ENCODE results near the gene TMEM200B. TPM values are rescaled to one million over a fixed set of nuclear protein-coding genes. Genes with fewer than 3 reads are reported as not detected.
"Not testable (repeated sequence)": the region's sequence is repeated elsewhere in the genome, so short reads cannot be mapped to it uniquely, and the experiment has no call there.

The TMEM200B gene
- total and polyA plus RNA-seq, 4 donors, result 5.4 to 18.9 (median 15.6) TPM

DNA sequence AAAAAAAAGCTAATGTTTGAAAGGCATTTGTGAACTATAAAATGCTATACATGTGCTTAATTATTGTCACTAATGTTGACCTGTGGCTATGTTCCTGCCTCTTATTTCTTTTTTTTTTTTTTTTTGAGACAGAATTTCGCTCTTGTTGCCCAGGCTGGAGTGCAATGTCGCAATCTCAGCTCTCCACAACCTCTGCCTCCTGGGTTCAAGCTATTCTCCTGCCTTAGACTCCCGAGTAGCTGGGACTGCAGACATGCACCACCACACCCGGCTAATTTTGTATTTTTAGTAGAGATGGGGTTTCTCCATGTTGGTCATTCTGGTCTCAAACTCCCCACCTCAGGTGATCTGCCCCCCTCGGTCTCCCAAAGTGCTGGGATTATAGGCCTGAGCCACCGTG lies 15.7 kb downstream of the TMEM200B start:
- 94 to 96% methylated on average over 6 of the region's 6 CpGs for WGBS, 2 donors
- ATAC-seq (ENCODE audit: low FRiP score); H3K4me1 ChIP-seq (ENCODE audit: control insufficient read depth in 1 of 2, insufficient read depth in 2 of 2, low read length in 2 of 2); H3K4me3 ChIP-seq (ENCODE audit: low read length in 2 of 2); H3K27me3 ChIP-seq (ENCODE audit: control insufficient read depth in 1 of 2, insufficient read depth in 2 of 2, low read length in 1 of 2); H3K27ac ChIP-seq (ENCODE audit: low read depth in 1 of 2, low read length in 2 of 2); H3K36me3 ChIP-seq (ENCODE audit: control insufficient read depth in 1 of 2, insufficient read depth in 2 of 2, low read length in 1 of 2); DNase-seq; H3K9me3 ChIP-seq (ENCODE audit: control insufficient read depth, low read length); intact Hi-C loops (cut with DNase I): not testable (repeated sequence)

DNA sequence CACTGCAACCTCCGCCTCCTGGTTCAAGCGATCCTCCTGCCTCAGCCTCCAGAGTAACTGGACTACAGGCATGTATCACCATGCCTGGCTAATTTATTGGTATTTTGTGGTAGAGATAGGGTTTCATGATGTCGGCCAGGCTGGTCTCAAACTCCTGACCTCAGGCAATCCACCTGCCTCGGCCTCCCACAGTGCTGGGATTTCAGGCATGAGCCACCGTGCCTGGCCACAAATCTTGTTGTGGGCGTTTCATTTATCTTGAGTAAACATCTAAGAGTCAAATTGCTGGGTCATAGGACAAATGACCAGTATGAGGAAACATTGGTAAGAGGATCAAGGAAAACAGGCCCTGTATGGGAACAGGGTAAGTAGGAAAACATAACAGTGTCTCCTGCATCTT lies 17.9 kb downstream of the TMEM200B start:
- ATAC-seq (ENCODE audit: low FRiP score), result no peak

DNA sequence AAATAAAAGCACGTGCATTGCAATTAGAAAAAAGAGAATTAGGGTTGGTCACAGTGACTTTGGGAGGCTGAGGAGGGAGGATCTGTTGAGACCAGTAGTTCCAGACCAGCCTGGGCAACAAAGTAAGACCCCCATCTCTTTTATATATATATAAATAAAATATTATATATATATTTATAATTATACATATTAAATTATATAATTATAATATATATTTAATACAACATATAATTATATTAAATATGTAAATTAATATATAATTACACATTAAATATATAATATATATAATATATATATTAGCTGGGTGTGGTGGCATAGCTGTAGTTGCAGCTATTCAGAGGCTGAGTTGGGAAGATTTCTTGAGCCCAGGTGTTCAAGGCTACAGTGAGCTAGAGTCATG lies 23.2 kb downstream of the TMEM200B start:
- ATAC-seq (ENCODE audit: low FRiP score), result no peak
- 92 to 93% methylated on average over 1 of the region's 1 CpG for WGBS, 2 donors
- H3K9me3 ChIP-seq (ENCODE audit: control insufficient read depth, low read length), result no peaks in the 10 kb centered on the region
- intact Hi-C loops (cut with DNase I), result no loop called here
- no peak overlapping the region for H3K4me3 ChIP-seq (ENCODE audit: low read length in 2 of 2)
- no peak for DNase-seq
- H3K27ac ChIP-seq (ENCODE audit: low read depth in 1 of 2, low read length in 2 of 2), result no peak overlapping the region
- H3K27me3 ChIP-seq (ENCODE audit: control insufficient read depth in 1 of 2, insufficient read depth in 2 of 2, low read length in 1 of 2), result no peaks in the 10 kb centered on the region
- H3K36me3 ChIP-seq (ENCODE audit: control insufficient read depth in 1 of 2, insufficient read depth in 2 of 2, low read length in 1 of 2), result peaks cover 0 to 2% of the 10 kb centered on the region in 2 donors
- H3K4me1 ChIP-seq (ENCODE audit: control insufficient read depth in 1 of 2, insufficient read depth in 2 of 2, low read length in 2 of 2), result no peaks in the 10 kb centered on the region

More for the DNA sequence above, 17.9 kb downstream of the TMEM200B start:
- no peak overlapping the region for H3K4me3 ChIP-seq (ENCODE audit: low read length in 2 of 2)
- no peak for DNase-seq
- intact Hi-C loops (cut with DNase I), result no loop called here
- H3K36me3 ChIP-seq (ENCODE audit: control insufficient read depth in 1 of 2, insufficient read depth in 2 of 2, low read length in 1 of 2), result peaks cover 0 to 3% of the 10 kb centered on the region in 2 donors
- no peak overlapping the region for H3K27ac ChIP-seq (ENCODE audit: low read depth in 1 of 2, low read length in 2 of 2)
- WGBS, 2 donors, result 78 to 79% methylated on average over 6 of the region's 6 CpGs
- H3K4me1 ChIP-seq (ENCODE audit: control insufficient read depth in 1 of 2, insufficient read depth in 2 of 2, low read length in 2 of 2), result no peaks in the 10 kb centered on the region
- H3K9me3 ChIP-seq (ENCODE audit: control insufficient read depth, low read length), result no peaks in the 10 kb centered on the region
- H3K27me3 ChIP-seq (ENCODE audit: control insufficient read depth in 1 of 2, insufficient read depth in 2 of 2, low read length in 1 of 2), result no peaks in the 10 kb centered on the region

DNA sequence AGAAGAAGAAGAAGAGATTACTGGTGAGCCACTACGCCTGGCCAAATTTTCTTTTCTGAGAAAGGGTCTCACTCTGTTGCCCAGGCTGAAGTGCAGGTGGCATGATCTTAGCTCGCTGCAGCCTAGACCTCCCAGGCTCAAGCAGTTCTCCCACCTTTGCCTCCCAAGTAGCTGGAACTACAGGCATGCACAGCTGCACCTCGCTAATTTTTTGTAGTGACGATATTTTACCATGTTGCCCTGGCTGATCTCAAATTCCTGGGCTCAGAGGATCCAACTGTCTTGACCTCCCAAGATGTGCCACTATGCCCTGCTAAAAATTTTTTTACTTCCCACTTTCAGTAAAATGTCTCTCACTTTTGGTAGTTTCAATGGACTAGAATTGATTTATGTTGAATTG lies 24.4 kb downstream of the TMEM200B start:
- ATAC-seq (ENCODE audit: low FRiP score), result no peak
- intact Hi-C loops (cut with DNase I), result no loop called here
- Histone ChIP-seq H3K9me3 (ENCODE audit: control insufficient read depth, low read length) (no peaks in the 10 kb centered on the region), H3K4me1 (ENCODE audit: control insufficient read depth in 1 of 2, insufficient read depth in 2 of 2, low read length in 2 of 2) (no peaks in the 10 kb centered on the region), H3K4me3 (ENCODE audit: low read length in 2 of 2) (no peak overlapping the region), H3K27ac (ENCODE audit: low read depth in 1 of 2, low read length in 2 of 2) (no peak overlapping the region), H3K36me3 (ENCODE audit: control insufficient read depth in 1 of 2, insufficient read depth in 2 of 2, low read length in 1 of 2) (peaks cover 0 to 2% of the 10 kb centered on the region in 2 donors), H3K27me3 (ENCODE audit: control insufficient read depth in 1 of 2, insufficient read depth in 2 of 2, low read length in 1 of 2) (no peaks in the 10 kb centered on the region)
- 83 to 95% methylated on average over 4 of the region's 4 CpGs for WGBS, 2 donors
- DNase-seq, result no peak

DNA sequence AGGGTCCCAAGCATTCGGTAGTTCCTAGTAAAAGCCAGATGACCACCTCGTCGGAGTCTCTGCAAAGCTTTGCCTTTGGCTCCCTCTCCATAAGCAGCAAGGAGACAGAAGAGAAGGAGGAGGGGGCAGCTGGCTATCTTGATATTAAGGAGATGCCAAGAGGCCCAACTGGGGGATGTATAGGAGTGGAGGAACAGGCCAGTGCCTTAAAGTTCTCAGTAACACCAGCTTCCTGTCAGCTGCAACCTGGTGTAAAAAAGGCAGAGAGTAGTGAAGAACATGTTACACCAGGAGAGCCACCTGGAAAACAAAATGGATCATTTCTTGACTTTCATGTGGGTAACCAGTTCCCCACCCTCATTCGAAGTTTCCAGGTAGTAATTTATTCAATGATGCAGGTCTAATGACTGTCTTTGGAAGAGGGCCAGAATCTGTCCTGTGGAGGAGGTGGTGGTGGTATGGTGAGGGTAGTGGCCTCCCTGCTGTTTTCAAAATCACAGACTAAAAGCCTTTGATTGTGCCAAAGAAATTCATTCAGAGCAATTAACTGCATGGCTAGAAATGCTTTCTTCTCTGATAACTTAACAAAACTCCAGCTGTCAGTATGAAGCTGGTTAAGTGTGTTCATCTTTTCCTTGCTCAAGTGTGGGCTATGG lies 27.3 kb downstream of the TMEM200B start:
- intact Hi-C loops (cut with DNase I), result no loop called here
- H3K4me3 ChIP-seq (ENCODE audit: low read length in 2 of 2), result no peak overlapping the region
- H3K4me1 ChIP-seq (ENCODE audit: control insufficient read depth in 1 of 2, insufficient read depth in 2 of 2, low read length in 2 of 2), result no peaks in the 10 kb centered on the region
- no peaks in the 10 kb centered on the region for H3K9me3 ChIP-seq (ENCODE audit: control insufficient read depth, low read length)
- H3K27me3 ChIP-seq (ENCODE audit: control insufficient read depth in 1 of 2, insufficient read depth in 2 of 2, low read length in 1 of 2), result no peaks in the 10 kb centered on the region
- H3K27ac ChIP-seq (ENCODE audit: low read depth in 1 of 2, low read length in 2 of 2), result no peak overlapping the region
- ATAC-seq (ENCODE audit: low FRiP score), result no peak
- no peak for DNase-seq
- WGBS, 2 donors, result 76 to 77% methylated on average over 4 of the region's 4 CpGs
- H3K36me3 ChIP-seq (ENCODE audit: control insufficient read depth in 1 of 2, insufficient read depth in 2 of 2, low read length in 1 of 2), result peaks cover 0 to 2% of the 10 kb centered on the region in 2 donors

DNA sequence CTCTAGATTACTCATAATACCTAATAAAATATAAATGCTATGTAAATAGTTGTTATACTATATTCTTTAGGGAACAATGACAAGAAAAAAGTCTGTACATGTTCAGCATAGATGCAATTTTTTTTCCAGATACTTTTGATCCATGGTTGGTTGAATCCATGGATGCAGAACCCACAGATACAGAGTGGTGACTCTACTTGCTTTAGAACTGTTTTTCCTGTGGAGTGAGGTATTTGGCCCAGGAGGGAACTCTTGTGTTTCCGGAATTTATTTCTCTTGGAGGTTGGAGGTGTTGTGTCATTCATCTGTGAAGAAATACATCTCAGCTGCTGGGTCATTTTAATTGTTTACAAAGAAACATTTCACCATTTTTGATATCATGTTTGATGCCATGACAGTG lies 28.7 kb downstream of the TMEM200B start:
- peaks cover 0 to 2% of the 10 kb centered on the region in 2 donors for H3K36me3 ChIP-seq (ENCODE audit: control insufficient read depth in 1 of 2, insufficient read depth in 2 of 2, low read length in 1 of 2)
- DNase-seq, result no peak
- 40 to 55% methylated on average over 1 of the region's 1 CpG for WGBS, 2 donors
- H3K27me3 ChIP-seq (ENCODE audit: control insufficient read depth in 1 of 2, insufficient read depth in 2 of 2, low read length in 1 of 2), result no peaks in the 10 kb centered on the region
- no peaks in the 10 kb centered on the region for H3K9me3 ChIP-seq (ENCODE audit: control insufficient read depth, low read length)
- no peak overlapping the region for H3K4me3 ChIP-seq (ENCODE audit: low read length in 2 of 2)
- no peak overlapping the region for H3K27ac ChIP-seq (ENCODE audit: low read depth in 1 of 2, low read length in 2 of 2)
- intact Hi-C loops (cut with DNase I), result no loop called here
- ATAC-seq (ENCODE audit: low FRiP score), result no peak
- H3K4me1 ChIP-seq (ENCODE audit: control insufficient read depth in 1 of 2, insufficient read depth in 2 of 2, low read length in 2 of 2), result no peaks in the 10 kb centered on the region

DNA sequence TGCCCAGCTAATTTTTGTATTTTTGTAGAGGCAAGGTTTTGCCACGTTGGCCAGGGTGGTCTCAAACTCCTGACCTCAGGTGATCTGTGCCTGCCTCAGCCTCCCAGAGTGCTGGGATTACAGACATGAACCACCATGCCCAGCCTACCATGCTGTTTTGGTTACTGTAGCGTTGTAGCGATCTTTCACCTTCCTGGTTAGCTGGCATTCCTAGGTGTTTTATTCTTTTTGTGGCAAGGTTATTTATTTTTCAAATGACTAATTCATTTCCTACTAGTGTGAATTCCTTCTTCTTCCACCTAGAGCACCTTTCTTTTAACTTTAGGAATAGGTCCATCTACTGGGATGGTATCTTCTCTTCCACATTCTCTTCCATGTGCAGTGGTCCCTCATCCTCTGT lies 29.3 kb downstream of the TMEM200B start:
- no peak overlapping the region for H3K4me3 ChIP-seq (ENCODE audit: low read length in 2 of 2)
- intact Hi-C loops (cut with DNase I), result no loop called here
- WGBS, 2 donors, result 93 to 95% methylated on average over 3 of the region's 3 CpGs
- no peak for DNase-seq
- ATAC-seq (ENCODE audit: low FRiP score), result no peak
- H3K27me3 ChIP-seq (ENCODE audit: control insufficient read depth in 1 of 2, insufficient read depth in 2 of 2, low read length in 1 of 2), result no peaks in the 10 kb centered on the region
- no peaks in the 10 kb centered on the region for H3K9me3 ChIP-seq (ENCODE audit: control insufficient read depth, low read length)
- no peak overlapping the region for H3K27ac ChIP-seq (ENCODE audit: low read depth in 1 of 2, low read length in 2 of 2)
- H3K4me1 ChIP-seq (ENCODE audit: control insufficient read depth in 1 of 2, insufficient read depth in 2 of 2, low read length in 2 of 2), result no peaks in the 10 kb centered on the region
- peaks cover 0 to 2% of the 10 kb centered on the region in 2 donors for H3K36me3 ChIP-seq (ENCODE audit: control insufficient read depth in 1 of 2, insufficient read depth in 2 of 2, low read length in 1 of 2)

DNA sequence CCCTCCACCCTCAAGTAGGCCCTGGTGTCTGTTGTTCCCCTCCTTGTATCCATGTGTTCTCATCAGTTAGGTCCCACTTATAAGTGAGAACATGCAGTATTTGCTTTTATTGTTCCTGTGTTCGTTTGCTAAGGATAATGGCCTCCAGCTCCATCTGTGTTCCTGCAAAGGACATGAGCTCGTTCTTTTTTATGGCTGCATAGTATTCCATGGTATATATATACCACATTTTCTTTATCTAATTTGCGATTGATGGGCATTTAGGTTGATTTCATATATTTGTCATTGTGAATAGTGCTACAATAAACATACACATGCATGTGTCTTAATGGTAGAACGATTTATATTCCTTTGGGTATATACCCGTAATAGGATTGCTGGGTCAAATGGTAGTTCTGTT lies 31.0 kb downstream of the TMEM200B start:
- H3K4me3 ChIP-seq (ENCODE audit: low read length in 2 of 2); H3K9me3 ChIP-seq (ENCODE audit: control insufficient read depth, low read length); H3K4me1 ChIP-seq (ENCODE audit: control insufficient read depth in 1 of 2, insufficient read depth in 2 of 2, low read length in 2 of 2); DNase-seq; intact Hi-C loops (cut with DNase I); H3K36me3 ChIP-seq (ENCODE audit: control insufficient read depth in 1 of 2, insufficient read depth in 2 of 2, low read length in 1 of 2); H3K27me3 ChIP-seq (ENCODE audit: control insufficient read depth in 1 of 2, insufficient read depth in 2 of 2, low read length in 1 of 2); ATAC-seq (ENCODE audit: low FRiP score); H3K27ac ChIP-seq (ENCODE audit: low read depth in 1 of 2, low read length in 2 of 2): not testable (repeated sequence)
- whole genome bisulfite sequencing, 2 donors, result 93 to 96% methylated on average over 5 of the region's 5 CpGs

DNA sequence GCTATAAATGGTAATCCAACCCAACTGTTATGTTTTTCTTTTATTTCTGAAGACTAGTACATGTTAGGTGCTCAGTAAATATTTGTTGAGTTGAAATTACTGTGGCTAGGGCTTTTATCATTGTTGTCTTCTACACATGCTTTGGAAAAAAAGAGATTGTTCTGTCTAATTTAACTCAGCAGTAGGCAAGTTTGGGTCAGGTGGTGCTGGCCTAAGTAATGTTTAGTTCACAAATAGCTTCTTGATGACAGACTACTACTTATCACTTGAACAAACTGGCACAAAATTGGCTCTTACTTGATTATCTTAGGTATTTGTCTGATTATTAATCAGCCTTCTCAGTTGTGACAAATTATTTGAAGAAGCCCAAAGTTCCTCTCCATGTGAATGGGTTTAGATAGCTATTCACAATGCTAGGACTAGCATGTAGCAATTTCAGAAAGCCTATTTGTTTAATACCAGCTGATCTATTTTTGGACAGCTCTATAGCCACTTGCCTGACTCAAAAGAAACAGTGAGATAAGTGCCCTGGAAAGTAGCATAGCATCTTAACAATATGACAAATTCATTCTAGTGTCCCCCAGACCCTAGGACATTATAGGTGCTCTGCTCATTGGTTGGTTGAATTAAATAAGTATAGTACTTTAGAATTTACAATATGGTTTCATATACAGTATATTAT lies 32.6 kb downstream of the TMEM200B start:
- no peaks in the 10 kb centered on the region for H3K36me3 ChIP-seq (ENCODE audit: control insufficient read depth in 1 of 2, insufficient read depth in 2 of 2, low read length in 1 of 2)
- no peaks in the 10 kb centered on the region for H3K9me3 ChIP-seq (ENCODE audit: control insufficient read depth, low read length)
- no peaks in the 10 kb centered on the region for H3K4me1 ChIP-seq (ENCODE audit: control insufficient read depth in 1 of 2, insufficient read depth in 2 of 2, low read length in 2 of 2)
- H3K27ac ChIP-seq (ENCODE audit: low read depth in 1 of 2, low read length in 2 of 2), result no peak overlapping the region
- H3K4me3 ChIP-seq (ENCODE audit: low read length in 2 of 2), result no peak overlapping the region
- no peaks in the 10 kb centered on the region for H3K27me3 ChIP-seq (ENCODE audit: control insufficient read depth in 1 of 2, insufficient read depth in 2 of 2, low read length in 1 of 2)
- intact Hi-C loops (cut with DNase I), result no loop called here
- ATAC-seq (ENCODE audit: low FRiP score) (no peak), DNase-seq (no peak)

All from aorta (tissue), 5 donors.